PC-9 (cell line): ENCODE measurements around the gene SPRED2.

Experiments used
- EZH2 ChIP-seq: fragments of 200-600 bp; sonication (generic); IDR thresholded peaks from 2 replicates; pipeline ENCODE4 v1.8.0; 2017; ENCODE audit warnings: antibody characterized with exemption, low read depth
- TF ChIP-seq, protein P1 (sequence below): fragments of 200-600 bp; sonication (generic); conservative IDR thresholded peaks from 2 replicates; pipeline ENCODE4 v1.6.1; 2017; ENCODE audit warnings: mixed run types, antibody characterized with exemption, mild to moderate bottlenecking, moderate library complexity

GRCh38 chr2:65436824-65437221 lies 4.4 kb upstream of the SPRED2 start:
- TF ChIP-seq, protein P1, sequence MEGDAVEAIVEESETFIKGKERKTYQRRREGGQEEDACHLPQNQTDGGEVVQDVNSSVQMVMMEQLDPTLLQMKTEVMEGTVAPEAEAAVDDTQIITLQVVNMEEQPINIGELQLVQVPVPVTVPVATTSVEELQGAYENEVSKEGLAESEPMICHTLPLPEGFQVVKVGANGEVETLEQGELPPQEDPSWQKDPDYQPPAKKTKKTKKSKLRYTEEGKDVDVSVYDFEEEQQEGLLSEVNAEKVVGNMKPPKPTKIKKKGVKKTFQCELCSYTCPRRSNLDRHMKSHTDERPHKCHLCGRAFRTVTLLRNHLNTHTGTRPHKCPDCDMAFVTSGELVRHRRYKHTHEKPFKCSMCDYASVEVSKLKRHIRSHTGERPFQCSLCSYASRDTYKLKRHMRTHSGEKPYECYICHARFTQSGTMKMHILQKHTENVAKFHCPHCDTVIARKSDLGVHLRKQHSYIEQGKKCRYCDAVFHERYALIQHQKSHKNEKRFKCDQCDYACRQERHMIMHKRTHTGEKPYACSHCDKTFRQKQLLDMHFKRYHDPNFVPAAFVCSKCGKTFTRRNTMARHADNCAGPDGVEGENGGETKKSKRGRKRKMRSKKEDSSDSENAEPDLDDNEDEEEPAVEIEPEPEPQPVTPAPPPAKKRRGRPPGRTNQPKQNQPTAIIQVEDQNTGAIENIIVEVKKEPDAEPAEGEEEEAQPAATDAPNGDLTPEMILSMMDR = no peak
- no peak for TF ChIP-seq EZH2
